GM18511 (cell line): ENCODE data around the gene AP4S1.
"Not testable (repeated sequence)": the region's sequence is repeated elsewhere in the genome, so short reads cannot be mapped to it uniquely, and the experiment has no call there.

Experiments
- ATAC-seq: cut with Tn5 transposase; IDR thresholded peaks from one replicate; pipeline ENCODE4 v1.9.1; 2021; ENCODE audit warnings: mild to moderate bottlenecking, moderate library complexity; ENCODE audit not compliant: unreplicated experiment

AP4S1 gene

GRCh38 chr14:31038521-31039166 lies 13.2 kb downstream of the AP4S1 start:
- no peak for ATAC-seq

- no peak for ATAC-seq
Measured at GRCh38 chr14:31042300-31042699, 16.9 kb downstream of the AP4S1 start.

- ATAC-seq = not testable (repeated sequence)
Measured at GRCh38 chr14:31042893-31043292, 17.4 kb downstream of the AP4S1 start.

DNA sequence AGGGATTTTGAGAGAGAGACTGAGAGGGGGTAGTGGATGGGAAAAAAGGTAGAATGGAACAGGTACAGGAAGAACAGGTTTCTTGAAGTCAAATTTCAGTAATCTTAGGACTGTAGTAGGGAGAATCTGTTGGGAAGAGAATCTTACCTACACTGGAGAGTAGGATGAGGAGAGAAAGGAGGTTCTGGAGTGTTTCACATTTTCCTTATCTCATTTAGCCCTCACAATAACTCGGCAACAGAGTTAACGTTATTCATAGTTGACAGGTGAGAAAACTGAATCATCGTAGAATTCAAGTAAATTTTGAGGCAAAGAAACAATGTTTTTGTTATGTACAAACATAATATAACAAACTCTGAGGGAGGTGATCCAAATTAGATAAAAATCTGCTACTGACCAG lies 17.9 kb downstream of the AP4S1 start:
- ATAC-seq = no peak

- ATAC-seq = no peak
Measured at GRCh38 chr14:31045501-31046080, 20.1 kb downstream of the AP4S1 start.

DNA sequence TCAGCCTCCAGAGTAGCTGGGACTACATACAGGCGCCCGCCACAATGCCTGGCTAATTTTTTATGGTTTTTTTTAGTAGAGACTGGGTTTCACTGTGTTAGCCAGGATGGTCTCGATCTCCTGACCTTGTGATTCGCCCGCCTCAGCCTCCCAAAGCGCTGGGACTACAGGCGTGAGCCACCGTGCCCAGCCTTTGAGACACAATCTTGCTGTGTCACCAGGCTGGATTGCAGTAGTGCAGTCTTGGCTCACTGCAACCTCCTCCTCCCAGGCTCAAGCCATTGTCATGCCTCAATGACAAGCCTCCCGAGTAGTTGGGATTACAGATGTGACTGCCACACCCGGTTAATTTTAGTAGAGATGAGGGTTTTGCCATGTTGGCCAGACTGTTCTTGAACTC lies 22.1 kb downstream of the AP4S1 start:
- no peak for ATAC-seq

DNA sequence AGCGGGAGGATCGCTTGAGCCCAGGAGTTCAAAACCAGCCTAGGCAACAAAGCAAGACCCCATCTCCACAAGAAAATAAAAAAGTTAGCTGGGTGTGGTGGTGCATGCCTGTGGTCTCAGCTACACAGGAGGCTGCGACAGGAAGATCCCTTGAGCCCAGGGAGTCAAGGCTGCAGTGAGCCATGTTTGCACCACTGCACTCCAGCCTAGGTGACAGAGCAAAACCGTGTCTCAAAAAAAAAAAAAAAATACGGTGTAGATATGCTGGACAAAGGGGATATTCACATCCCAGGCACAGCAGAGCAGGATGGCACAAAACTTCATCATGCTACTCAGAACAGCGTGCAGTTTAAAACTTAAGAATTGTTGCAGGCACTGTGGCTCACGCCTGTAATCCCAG lies 25.6 kb downstream of the AP4S1 start:
- ATAC-seq = no peak

GRCh38 chr14:31051511-31051910 lies 26.1 kb downstream of the AP4S1 start:
- no peak for ATAC-seq

DNA sequence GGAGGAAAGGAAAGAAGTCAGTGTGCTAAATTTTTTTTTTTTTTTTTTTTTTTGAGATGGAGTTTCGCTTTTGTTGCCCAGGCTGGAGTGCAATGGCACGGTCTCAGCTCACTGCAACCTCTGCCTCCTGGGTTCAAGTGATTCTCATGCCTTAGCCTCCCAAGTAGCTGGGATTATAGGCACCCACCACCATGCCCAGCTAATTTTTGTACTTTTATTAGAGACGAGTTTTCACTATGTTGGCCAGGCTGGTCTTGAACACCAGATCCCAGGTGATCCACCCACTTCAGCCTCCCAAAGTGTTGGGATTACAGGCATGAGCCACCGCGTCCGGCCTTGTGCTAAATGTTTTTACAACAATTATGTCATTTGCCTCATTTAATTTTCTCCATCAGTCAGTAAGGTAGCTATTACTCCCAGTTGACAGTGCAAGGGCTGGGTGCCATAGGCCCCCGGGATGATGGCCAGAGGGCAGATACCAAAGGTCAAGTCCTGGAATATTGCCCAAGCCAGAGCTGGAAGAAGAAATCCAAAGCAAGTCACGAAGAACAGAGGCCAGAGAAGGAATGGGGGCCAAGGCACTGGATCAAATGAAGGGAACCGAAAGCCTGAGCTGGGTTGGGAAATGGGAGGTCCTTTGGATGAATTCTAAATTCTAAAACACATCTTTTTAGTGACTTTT lies 27.6 kb downstream of the AP4S1 start:
- ATAC-seq = not testable (repeated sequence)

- no peak for ATAC-seq
Measured at GRCh38 chr14:31057035-31057434, 31.6 kb downstream of the AP4S1 start.

DNA sequence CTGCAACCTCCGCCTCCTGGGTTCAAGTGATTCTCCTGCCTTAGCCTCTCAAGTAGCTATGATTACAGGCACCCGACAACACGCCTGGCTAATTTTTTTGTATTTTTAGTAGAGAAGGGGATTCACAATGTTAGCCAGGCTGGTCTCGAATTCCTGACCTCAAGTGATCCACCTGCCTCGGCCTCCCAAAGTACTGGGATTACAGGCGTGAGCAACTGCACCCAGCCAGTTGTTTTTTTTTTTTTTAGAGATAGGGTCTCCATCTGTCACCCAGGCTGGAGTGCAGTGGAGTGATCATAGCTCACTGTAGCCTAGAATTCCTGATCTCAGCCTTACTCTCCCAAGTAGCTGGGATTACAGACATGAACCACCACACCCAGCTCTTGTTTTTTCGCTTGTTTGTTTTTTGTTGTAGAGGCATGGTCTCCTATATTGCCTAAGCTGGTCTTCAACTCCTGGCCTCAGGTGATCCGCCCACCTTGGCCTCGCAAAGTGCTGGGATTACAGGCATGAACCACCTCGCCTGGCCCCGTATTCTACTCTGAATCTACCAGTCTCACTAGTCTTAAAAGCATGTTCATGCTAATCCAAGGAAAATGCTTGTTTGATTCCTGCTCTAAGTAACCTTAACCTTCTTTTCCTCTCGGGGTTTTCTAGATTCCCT lies 32.4 kb downstream of the AP4S1 start:
- ATAC-seq = no peak

GRCh38 chr14:31059152-31059924 lies 33.9 kb downstream of the AP4S1 start:
- no peak for ATAC-seq

- no peak for ATAC-seq
Measured at GRCh38 chr14:31060253-31060875, 34.9 kb downstream of the AP4S1 start.

DNA sequence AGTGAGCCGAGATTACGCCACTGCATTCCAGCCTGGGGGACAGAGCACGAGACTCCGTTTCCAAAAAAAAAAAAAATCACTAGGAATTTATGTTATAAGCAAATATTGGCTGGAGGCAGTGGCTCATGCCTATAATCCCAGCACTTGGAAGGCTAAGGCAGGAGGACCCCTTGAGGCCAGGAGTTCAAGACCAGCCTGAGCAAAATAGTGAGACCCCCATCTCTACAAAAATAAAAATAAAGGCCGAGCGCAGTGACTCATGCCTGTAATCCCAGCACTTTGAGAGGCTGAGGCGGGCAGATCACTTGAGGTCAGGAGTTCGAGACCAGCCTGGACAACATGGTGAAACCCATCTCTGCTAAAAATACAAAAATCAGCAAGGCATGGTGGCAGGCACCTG lies 37.5 kb downstream of the AP4S1 start:
- not testable (repeated sequence) for ATAC-seq

- ATAC-seq = no peak
Measured at GRCh38 chr14:31068235-31068634, 42.8 kb downstream of the AP4S1 start.

DNA sequence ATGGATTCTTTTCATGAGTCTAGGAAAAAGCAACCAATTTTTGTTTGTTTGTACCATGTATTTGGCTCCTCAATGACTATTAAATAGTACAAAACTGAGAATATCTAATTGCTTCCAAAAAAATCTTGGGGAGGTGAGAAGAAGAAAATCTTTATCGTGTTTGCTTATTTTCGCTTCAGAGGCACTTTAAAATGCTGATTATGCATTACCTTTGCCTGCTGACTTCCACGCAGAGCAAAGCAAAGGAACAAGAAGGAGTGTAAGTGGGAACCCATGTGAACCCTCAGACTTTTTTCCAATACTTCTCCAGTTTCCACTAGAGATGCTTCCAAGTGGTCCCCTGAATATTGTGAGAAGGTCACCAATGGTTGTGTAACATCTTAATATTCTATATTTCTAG lies 43.9 kb downstream of the AP4S1 start:
- ATAC-seq = no peak

GRCh38 chr14:31070431-31070830 lies 45.0 kb downstream of the AP4S1 start:
- no peak for ATAC-seq

DNA sequence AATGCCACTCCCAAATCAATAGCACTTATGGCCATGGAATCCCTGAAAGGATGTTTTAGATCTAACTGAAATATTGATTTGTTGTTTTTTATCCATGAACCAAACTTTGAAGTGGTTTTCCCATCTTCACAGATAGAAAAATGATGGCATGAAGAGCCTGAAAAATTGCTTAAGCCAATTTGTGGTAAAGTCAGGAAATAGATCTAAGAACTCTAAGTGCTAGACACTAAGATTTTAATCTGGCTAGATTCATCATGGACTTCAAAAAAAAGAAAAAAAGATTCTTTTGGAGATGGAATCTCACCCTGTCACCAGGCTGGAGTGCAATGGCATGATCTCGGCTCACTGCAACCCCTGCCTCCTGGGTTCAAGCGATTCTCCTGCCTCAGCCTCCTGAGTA lies 45.7 kb downstream of the AP4S1 start:
- ATAC-seq = no peak

- no peak for ATAC-seq
Measured at GRCh38 chr14:31075144-31075543, 49.7 kb downstream of the AP4S1 start.

- ATAC-seq = no peak
Measured at GRCh38 chr14:31078766-31079165, 53.3 kb downstream of the AP4S1 start.

DNA sequence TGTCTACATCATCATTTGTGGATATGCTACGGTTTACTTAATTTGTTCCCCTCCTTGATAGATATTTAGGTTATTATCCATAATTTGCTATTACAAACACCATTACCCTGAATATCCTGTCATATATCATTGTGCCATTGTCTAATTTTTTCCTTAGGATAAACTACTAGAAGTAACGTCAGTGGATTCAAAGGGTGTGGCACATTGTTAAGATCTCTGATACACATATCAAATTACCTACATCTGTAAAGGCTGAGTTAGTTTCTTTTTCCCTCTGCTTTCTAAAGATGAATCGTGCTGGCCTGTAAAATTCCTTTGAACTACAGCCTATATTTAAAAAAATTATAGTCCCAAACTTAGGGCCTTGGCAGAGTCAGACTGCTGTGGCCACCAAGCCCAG lies 54.6 kb downstream of the AP4S1 start:
- ATAC-seq = no peak
